Stimulated activated effector memory CD8-positive, alpha-beta T cell treated with anti-CD3 and anti-CD28 coated beads, Interleukin-12 subunit alpha, Interleukin-12 subunit beta, amount 100 ng/mL, for 72 hours (primary cell): ENCODE data around the gene UBE2R2.
A peak's percentile ranks its signal among the peaks of the same experiment; 100 is the strongest.
"Not testable (repeated sequence)": the region's sequence is repeated elsewhere in the genome, so short reads cannot be mapped to it uniquely, and the experiment has no call there.

Experiments used
- ATAC-seq: fragments of 150-1000 bp; cut with Tn5 transposase; 2 replicates; pipeline ENCODE4 v1.10.0; 2021
- DNase-seq, 2 donors: peaks; one replicate each; pipeline ENCODE4 v3.0.0; 2021 to 2022; ENCODE audit warnings: low spot score in 2 of 2
- H3K27ac Mint-ChIP-seq: one replicate; pipeline ENCODE4 v1.8.0; 2022; ENCODE audit warnings: mild to moderate bottlenecking, mixed read lengths
- H3K36me3 Mint-ChIP-seq: one replicate; pipeline ENCODE4 v1.8.0; 2022; ENCODE audit warnings: mild to moderate bottlenecking, mixed read lengths
- H3K4me1 Mint-ChIP-seq: one replicate; pipeline ENCODE4 v1.8.0; 2022; ENCODE audit warnings: mixed read lengths
- H3K4me3 Mint-ChIP-seq: one replicate; pipeline ENCODE4 v1.8.0; 2022; ENCODE audit warnings: mild to moderate bottlenecking, mixed read lengths
- H3K9me3 Mint-ChIP-seq: one replicate; pipeline ENCODE4 v1.8.0; 2022; ENCODE audit warnings: mixed read lengths

The UBE2R2 gene

GRCh38 chr9:33943389-33943788 lies 126.4 kb downstream of the UBE2R2 start:
- Mint-ChIP-seq H3K4me3 (no peak overlapping the region), H3K4me1 (no peaks in the 10 kb centered on the region), H3K27ac (peak overlapping the region; percentile 69), H3K36me3 (peaks cover 93% of the 10 kb centered on the region), H3K9me3 (no peaks in the 10 kb centered on the region)
- ATAC-seq (no peak), DNase-seq (no peak)

GRCh38 chr9:33946779-33947535 lies 130.0 kb downstream of the UBE2R2 start:
- Mint-ChIP-seq H3K27ac (no peak overlapping the region), H3K9me3 (no peaks in the 10 kb centered on the region), H3K4me1 (no peaks in the 10 kb centered on the region), H3K36me3 (peaks cover 87% of the 10 kb centered on the region), H3K4me3 (no peak overlapping the region)
- ATAC-seq = no peak
- no peak for DNase-seq

- ATAC-seq (no peak), DNase-seq (no peak)
- peaks cover 87% of the 10 kb centered on the region for H3K36me3 Mint-ChIP-seq
- H3K4me1 Mint-ChIP-seq = no peaks in the 10 kb centered on the region
- no peak overlapping the region for H3K27ac Mint-ChIP-seq
- no peak overlapping the region for H3K4me3 Mint-ChIP-seq
- no peaks in the 10 kb centered on the region for H3K9me3 Mint-ChIP-seq
Measured at GRCh38 chr9:33950371-33950770, 133.4 kb downstream of the UBE2R2 start.

GRCh38 chr9:33952066-33952465 lies 135.1 kb downstream of the UBE2R2 start:
- ATAC-seq (no peak), DNase-seq (no peak)
- H3K4me3 Mint-ChIP-seq = no peak overlapping the region
- H3K36me3 Mint-ChIP-seq = peaks cover 87% of the 10 kb centered on the region
- H3K27ac Mint-ChIP-seq = no peak overlapping the region
- H3K9me3 Mint-ChIP-seq = no peaks in the 10 kb centered on the region
- no peaks in the 10 kb centered on the region for H3K4me1 Mint-ChIP-seq

- no peak overlapping the region for H3K27ac Mint-ChIP-seq
- DNase-seq (no peak), ATAC-seq (no peak)
- H3K36me3 Mint-ChIP-seq = peaks cover 100% of the 10 kb centered on the region
- no peaks in the 10 kb centered on the region for H3K4me1 Mint-ChIP-seq
- H3K4me3 Mint-ChIP-seq = no peak overlapping the region
- no peaks in the 10 kb centered on the region for H3K9me3 Mint-ChIP-seq
Measured at GRCh38 chr9:33956544-33956943, 139.6 kb downstream of the UBE2R2 start.

GRCh38 chr9:33959725-33960124 lies 142.8 kb downstream of the UBE2R2 start:
- H3K9me3 Mint-ChIP-seq = no peaks in the 10 kb centered on the region
- no peak overlapping the region for H3K4me3 Mint-ChIP-seq
- H3K36me3 Mint-ChIP-seq = peaks cover 85% of the 10 kb centered on the region
- no peak for ATAC-seq
- H3K27ac Mint-ChIP-seq = no peak overlapping the region
- DNase-seq = no peak
- no peaks in the 10 kb centered on the region for H3K4me1 Mint-ChIP-seq

GRCh38 chr9:33962468-33962867 lies 145.5 kb downstream of the UBE2R2 start:
- ATAC-seq = not testable (repeated sequence)
- peaks cover 78% of the 10 kb centered on the region for H3K36me3 Mint-ChIP-seq

GRCh38 chr9:33964086-33964768 lies 147.3 kb downstream of the UBE2R2 start:
- Mint-ChIP-seq H3K4me3 (no peak overlapping the region), H3K4me1 (no peaks in the 10 kb centered on the region), H3K27ac (peak overlapping the region; percentile 71), H3K9me3 (no peaks in the 10 kb centered on the region), H3K36me3 (peaks cover 65% of the 10 kb centered on the region)
- DNase-seq (no peak), ATAC-seq (no peak)

More at GRCh38 chr9:33962468-33962867, 145.5 kb downstream of the UBE2R2 start:
- not testable (repeated sequence) for H3K9me3 Mint-ChIP-seq, H3K27ac Mint-ChIP-seq, H3K4me1 Mint-ChIP-seq, H3K4me3 Mint-ChIP-seq, DNase-seq
